Kidney tubule cell (primary cell): ENCODE results near the gene CYP2S1.

ENCODE experiments used
- DNase-seq: peaks from one replicate; pipeline ENCODE4 v3.0.0-alpha.2; 2018; ENCODE audit warnings: low spot score

CYP2S1 gene

GRCh38 chr19:41195675-41196497, 2.9 kb downstream of the CYP2S1 start:
- DNase-seq, result peak; percentile 37

- DNase-seq, result no peak
These were observed 5.5 kb downstream of the CYP2S1 start for GRCh38 chr19:41198559-41198958.

- no peak for DNase-seq
These were observed 10.4 kb downstream of the CYP2S1 start for GRCh38 chr19:41203371-41203770.

- DNase-seq, result peak; percentile 84
These were observed 11.3 kb downstream of the CYP2S1 start for GRCh38 chr19:41204338-41204737.

GRCh38 chr19:41205995-41206394, 13.0 kb downstream of the CYP2S1 start:
- DNase-seq, result peak; percentile 80

- DNase-seq, result no peak
These were observed 13.4 kb downstream of the CYP2S1 start for GRCh38 chr19:41206456-41206855.

GRCh38 chr19:41206926-41207750, 14.1 kb downstream of the CYP2S1 start:
- DNase-seq, result no peak

GRCh38 chr19:41214161-41214560, 21.1 kb downstream of the CYP2S1 start:
- DNase-seq, result no peak

GRCh38 chr19:41217741-41218140, 24.7 kb downstream of the CYP2S1 start:
- no peak for DNase-seq

- DNase-seq, result no peak
These were observed 25.2 kb downstream of the CYP2S1 start for GRCh38 chr19:41218249-41218614.

- peak; percentile 79 for DNase-seq
These were observed 25.8 kb downstream of the CYP2S1 start, which contains the start of gene AXL for GRCh38 chr19:41218615-41219507. TSS of gene AXL (plus strand) at chr19:41219223. CDS start at chr19:41219393, 170 bp downstream.

GRCh38 chr19:41219924-41220567, 27.0 kb downstream of the CYP2S1 start:
- DNase-seq, result peak; percentile 22

- no peak for DNase-seq
These were observed 27.8 kb downstream of the CYP2S1 start for GRCh38 chr19:41220811-41221210.

GRCh38 chr19:41221514-41222205, 28.6 kb downstream of the CYP2S1 start:
- no peak for DNase-seq

- DNase-seq, result no peak
These were observed 29.2 kb downstream of the CYP2S1 start for GRCh38 chr19:41222240-41222639.

- peak; percentile 96 for DNase-seq
These were observed 30.6 kb downstream of the CYP2S1 start for GRCh38 chr19:41223431-41224234.

GRCh38 chr19:41224632-41225031, 31.6 kb downstream of the CYP2S1 start:
- no peak for DNase-seq

GRCh38 chr19:41225238-41226052, 32.4 kb downstream of the CYP2S1 start:
- DNase-seq, result peak; percentile 99
